ENCODE measurements around the gene MDP1.

The MDP1 gene

DNA sequence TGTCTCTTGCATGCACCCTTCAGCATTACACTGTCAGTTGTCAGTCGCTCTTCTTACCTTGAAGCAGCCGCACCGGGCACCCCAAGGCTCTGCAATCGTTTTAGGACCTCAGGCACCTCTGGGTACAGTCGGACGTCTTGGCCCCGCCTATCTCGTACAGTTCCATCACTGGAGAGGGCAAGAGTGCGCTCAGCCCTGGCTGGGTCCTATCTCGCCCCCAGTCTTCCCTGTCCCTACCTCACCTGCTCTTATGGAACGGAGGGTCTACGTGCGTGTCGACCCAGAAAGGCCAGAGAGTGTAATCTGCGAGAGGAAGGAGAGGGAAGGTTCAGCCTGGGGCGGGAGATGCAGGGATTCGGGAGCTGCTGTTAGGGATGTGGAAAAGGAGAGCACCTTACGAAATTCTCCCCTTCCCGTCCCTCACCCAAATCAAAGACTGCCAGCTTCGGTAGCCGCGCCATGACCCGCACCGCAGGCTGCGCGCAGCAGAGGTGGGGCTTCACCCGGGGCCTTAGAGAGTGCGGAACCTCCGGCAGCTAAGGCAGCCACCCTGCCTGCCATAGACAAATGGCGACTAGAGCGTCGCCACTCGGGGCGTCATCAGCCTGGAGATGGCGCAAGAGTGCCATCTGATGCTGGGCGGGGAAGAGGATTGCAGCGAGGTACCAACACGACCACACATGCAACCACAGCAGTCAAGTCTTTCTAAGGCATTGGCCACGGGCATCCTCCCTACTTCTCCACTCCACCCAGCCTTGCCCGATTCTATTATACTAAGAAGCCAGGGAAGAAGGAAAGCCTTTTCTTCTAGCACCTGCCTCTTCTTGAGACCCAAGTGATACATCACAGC is at the start of gene MDP1:
Gene MDP1 (minus strand): TSS at position 572 of the 850 bp plus-strand sequence. CDS start 111 bp downstream, at position 461.
- DNase-seq = peak; percentile 79 to 85

DNA sequence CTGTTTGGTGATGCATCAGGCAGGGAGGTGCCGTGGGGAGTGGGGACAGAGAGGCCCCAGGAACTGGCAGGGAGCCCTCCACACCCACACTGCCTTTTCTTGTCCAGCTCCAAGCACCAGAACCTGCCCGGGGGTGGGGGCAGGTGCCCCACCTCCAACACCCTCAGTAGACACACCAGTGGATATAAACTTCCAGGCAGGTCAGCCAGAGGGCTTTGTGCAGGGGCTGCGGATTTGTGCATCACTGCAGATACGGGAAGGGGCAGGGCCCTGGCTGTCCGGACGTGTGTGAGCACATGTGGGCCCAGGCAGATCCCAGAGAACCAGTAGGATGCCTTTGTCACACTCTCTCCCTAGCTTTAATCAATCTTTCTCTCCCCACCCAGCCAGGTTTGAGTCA is 48.4 kb upstream of the MDP1 start:
- DNase-seq = no peak

DNA sequence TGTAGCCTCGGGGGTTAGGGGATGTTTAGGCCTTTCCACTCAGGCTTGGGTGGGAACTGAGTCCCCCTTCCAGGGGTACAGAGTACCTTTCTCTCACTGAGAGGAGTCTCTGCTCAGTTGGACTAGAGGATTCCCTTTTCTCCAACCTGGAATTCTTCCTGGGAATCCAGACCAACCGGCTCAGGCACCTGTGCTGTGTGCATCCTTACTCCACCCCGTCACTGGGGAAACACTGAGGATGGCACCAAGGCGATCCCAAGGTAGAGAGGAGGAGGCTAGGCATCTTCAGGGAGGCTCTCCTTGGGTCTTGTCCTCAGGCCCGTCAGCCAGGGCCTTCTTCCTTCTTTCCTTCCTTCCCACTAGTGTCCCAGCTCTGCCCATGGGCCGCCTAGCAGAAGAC is 48.0 kb upstream of the MDP1 start:
- no peak for DNase-seq

DNA sequence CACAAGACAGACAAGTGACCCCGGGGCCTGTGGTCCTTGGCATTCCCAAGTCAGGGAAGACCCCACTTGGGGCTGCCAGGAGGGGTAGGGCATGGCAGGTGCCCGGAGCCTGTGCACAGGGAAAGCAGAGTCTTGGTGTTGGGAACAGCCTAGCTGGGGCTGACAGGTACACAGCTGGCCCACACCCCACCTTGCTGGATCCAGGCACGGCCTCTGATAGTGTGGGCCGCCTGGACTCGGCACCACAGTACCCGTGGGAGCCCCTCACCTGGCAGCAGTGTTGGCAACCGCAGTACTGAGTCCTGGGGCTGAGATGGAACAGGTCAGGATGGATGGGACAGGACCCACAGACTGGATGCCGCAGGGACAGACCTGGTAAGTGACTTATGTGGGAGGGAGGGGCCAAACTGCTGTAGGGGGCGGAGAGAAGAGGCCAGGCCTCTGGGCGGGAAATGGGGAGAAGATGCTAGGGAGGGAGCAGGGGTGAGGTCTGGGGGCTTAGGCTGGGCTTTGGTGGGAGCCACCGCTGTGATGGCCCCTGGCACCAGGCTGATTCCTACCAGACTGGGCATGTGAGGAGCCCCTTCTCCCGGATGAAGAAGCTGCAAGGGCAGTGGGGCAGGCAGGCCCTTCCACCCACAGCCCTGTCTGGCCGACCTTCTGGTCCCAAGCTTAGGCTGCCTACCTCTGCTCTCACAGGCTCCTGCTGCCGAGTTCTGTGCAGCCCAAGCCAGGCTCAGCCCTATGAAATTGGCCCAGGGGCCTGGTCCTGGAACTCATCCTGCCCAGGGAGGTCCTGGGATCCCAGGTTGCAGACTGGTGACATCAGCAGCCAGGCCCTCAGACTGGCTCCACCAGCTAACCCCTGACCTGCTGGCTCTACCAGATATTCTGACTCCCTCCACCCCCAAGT is 47.2 kb upstream of the MDP1 start, which contains the start of gene TGM1:
Gene TGM1 (minus strand): TSS at position 357 of the 913 bp plus-strand sequence. CDS start 825 bp downstream, outside the sequence.
- no peak for DNase-seq

DNA sequence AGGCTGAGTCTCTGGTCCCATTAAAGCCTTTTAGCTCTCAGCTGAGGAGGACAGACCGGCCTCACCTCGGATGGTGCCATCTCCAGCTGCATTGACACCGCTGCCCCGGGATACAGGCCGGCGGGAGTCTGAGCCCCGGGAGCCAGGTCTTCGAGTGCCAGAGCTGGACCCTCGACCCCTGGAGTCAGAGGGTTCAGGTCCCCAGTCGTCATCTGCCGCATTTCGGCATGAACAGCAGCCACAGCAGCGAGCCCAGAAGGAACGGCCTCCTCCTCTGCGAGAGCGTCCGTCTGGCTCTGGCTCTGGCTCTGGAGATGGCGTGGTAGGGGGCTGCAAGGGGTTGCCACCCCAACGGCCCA is 46.1 kb upstream of the MDP1 start:
- DNase-seq = no peak

DNA sequence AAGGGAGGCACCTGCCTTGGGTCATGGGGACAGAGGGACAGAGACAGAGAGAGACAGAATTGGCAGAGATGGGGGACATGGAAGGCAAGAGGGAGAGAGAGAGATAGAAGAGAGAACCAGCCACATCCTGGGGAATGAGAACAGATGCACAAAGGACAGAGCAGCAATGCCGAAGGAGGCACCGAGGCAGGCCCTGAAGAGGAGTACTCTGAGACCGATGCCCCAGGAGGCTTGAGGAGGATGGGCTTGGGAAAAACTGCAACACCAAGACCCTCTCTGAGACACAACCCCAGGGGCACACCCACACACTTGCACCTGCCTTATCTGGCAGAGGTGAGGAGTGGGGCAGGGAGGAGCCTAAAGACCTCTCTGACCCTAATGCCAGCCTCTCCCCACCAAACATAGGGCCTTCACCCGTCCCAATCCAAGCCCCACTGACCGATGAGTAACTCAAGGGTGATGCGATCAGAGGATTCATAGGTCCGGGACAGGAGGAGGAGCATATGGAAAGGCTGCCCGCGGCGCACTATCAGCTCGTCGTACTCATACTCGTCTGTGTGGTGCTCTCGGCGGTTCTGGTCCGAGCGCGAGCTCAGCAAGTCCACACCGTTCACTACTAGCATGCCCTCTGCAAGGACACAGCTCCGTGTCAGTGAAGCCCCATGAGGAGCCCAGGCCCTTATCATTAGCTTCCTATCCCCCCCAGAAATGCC is 45.5 kb upstream of the MDP1 start:
- DNase-seq = no peak

DNA sequence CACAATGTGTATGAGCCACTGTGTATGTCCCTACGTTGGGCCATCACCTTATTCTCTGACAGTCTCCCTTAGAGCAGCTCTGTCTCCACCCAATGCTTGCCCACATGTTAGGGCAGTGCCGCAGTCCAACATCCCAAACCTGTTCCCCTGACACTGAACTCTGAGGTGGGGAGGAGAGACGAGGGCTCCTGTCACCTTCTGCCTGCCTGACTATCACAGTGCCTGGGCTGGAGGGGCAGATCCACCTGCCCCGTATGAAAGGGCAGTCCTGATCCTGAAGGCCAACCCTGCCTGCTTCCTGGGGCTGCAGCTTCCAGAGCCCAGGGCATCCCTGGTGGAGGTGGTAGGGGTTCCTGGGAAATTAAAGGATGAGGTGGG is 44.9 kb upstream of the MDP1 start:
- DNase-seq = no peak

DNA sequence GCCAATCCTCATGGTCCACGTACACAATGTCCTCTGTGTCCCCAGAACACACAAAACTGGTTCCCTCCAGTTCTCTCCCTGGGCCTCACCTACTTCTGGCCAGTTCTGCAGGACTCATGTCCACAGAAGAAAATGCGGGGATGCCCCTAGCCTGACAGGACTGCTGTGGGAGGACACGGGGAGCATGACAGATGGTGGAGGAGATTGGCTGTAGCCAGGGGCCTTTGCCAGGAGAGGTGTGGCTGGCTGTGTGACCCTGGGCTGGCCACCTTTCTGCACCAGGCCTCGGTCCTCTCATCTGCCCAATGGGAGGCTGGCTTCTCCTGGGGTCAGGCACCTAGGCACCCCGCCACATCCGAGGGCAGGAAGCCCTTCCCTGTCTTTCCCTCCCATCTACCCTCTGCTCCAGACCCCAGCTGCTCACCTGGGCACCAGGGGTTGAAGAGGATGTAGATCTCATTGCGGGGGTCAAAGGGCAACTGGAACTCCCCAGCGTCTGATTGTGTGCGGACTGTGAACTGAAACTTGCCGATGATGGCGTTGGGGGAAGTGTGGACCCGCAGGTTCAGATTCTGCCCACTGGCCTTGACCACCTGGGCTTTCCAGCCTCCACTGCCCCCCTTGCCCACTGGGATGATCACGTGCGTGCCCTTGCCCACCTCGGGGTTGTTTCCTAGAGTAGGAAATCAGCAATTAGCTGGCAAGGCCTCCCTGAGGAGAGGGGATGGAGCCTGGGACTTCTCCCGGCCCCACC is 44.3 kb upstream of the MDP1 start:
- no peak for DNase-seq

DNA sequence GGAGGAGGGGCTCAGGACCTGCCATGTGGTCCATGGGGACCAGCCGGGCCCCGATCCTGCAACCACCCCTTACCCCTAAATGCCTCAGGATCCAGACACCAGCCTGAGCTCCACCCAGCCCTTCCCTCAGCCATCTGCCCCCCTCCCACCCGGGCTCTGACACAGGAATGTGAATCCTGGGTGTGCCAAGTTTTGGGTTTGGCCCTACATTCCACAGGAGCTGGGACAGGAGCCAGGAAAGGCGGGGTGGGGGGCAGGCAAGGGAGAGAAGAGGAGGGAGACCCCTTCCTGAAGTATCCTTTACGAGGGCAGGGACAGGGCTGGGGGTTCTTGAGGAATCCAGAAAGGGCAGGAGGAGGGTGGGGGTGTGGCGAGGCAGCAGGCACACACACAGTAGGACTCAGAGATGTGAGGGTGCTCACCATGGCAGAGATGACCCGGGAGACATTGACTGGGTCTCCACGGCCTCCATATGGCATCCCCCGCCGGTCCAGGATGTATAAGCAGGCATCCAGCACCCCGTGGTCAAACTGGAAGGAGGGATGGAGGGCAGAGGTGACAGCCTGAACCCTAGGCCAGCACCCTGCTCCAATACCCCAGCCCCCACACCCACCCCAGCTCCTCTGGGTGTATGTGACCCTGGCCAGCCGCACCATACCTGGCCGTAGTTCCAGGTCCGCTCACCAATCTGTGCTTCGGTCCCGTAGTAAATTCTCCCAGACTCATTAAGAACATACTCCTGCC is 43.6 kb upstream of the MDP1 start:
- no peak for DNase-seq

DNA sequence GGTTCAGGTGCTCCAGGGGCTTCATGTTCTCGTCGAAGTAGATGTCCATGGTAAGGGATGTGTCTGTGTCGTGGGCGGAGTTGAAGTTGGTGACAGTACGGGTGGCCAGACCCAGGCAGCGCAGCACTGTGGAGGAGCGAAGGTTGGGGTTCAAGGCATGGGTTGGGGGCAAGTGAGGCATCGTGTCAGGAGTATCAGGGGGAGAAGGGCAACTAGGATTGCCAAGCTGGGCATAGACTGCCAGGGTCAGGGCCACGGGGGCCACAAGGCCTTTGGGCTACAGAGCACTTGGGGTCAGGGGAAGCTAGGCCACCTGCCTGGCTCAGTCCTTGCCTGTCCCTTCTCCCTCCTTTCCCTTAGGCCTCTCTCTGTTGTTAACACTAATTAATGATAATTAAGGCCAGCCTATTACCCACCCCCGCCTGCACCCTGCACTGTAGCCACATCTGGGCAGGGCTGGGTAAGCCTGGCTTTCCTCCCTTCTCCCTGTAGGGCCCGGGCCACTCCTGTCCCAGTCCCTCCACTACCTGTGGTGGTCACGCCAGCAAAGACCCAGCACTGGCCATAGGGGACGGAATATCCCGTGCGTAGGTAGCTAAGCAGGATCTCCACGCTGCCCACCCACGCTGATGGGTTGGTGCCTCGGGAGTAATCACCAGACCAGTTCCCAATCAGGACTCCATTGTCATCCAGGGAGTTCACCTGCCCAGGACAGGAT is 42.8 kb upstream of the MDP1 start:
- DNase-seq = no peak

DNA sequence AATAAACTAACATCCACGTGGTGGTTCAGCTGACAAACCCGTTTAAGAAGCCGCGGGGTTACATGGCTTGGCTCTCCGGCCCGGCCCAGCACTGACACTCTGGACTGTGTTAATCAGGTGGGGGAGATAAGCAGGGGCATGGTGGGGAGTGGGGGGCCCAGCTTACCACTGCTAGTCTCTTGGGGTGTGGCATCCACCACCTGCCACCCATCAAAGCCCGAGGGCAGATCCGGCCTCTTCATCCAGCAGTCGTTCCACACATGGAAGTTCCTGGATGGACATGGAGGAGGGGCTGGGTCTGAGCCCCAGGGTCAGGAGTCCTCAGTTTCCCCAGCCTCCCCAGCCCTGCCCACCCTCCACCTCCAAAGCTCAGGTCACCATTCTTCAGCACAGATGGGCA is 42.3 kb upstream of the MDP1 start:
- DNase-seq = no peak

DNA sequence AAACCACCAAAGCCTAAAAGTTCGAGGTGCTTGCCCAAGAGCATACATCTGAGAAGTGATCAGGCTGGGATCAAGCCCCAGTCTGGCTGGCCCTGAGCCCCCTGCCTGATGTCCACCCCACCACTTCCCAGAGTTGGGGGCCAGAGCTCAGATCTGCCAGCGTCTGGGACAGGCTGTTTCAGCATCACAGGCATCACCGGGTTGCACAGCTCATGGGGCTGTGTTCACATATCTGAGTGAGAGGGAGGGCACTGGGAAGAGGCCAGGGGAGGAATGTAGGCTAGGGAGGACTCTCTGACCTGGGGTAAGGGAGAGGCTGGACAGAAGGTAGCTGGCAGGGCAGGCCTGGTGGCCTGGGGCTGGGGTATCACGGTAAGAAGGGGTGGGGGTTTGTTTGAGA is 41.1 kb upstream of the MDP1 start:
- no peak for DNase-seq

DNA sequence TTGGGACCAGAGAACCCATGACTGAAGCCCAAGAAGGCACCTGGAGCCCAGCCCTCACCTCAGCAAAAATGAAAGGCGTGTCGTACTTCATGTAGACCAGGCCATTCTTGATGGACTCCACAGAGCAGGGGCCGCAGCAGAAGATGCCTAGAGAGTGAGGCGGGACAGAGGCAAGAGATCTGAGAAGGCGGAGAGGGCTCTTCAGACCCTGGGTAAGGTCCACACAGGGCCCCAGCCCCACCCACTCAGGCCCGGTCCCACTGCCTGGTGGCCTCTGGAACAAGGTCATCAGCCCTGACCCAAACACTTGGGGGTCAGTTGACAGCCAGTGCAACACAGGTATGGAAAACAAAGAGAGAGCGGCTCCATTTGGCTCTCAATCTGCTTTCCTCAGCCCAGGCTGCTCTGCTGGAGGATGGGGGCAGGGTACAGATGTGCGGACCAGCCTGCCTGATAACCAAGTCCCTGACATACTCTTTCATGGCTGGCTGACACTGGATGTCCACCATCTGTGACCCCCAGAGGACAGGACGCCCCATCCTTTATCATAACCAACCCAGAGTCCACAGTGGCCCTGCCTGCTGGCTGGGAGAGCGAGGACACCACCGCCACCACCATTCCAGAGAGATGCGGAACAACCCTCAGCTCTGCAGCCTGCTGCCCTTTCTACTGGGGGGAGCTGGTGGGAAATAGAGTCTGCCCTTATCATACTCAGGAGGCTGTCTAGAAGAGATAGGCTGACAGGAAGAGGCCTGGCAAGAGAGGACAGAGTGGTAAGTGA is 40.3 kb upstream of the MDP1 start:
- DNase-seq = no peak

DNA sequence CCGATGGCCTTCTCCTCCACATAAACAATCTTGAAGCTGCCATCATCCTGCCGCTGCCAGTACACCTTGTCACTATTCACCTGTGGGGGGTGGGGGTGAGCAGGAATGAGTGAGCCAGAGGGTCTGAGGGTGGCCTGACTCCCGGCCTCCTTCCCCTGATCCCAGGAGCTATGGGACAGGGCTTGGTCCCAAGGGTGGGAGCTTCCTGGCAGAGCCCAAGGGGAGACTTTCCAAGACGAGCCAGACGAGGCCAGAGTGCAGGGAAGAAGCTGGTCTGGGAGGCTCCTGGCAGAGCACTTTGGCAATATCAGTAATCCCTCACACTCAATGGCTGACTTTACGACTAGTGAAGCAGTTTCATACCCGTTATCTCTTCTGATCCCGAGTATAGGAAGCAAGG is 39.6 kb upstream of the MDP1 start:
- DNase-seq = no peak

DNA sequence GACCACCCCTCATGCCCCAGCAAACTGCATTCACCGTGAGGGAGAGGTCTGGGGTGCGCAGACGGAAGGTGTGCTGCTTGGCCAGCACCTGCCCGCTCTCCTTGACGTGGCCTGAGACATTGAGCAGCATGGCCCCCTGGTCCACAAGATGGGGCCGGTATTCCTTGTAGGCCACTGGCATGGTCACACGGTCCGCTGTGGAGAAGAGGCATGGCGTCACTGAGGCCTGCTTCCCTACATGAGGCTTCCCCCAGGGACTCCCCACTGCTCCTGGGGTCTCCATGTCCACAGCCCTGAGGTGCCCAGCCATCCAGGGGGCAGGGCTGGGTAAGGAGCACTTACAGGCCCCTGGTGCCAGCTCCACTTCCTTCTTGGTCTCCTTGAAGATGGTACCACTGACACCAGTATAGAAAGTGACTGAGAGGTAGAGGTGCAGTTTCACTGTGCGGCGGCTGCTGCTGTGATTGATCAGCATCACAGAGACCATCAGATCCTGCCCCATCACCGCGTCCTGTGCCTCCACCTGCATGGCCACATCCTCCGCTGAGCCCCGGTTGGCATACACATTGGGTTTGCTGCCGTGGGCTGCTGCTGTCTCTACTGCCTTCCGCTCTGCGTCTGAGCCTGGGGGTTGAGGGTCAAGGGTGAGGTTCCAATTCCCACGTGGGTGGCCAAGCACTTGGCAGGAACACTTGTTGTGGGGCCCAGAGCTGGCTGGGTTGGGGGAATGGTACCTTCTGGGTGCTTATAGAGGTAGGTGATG is 38.9 kb upstream of the MDP1 start:
- no peak for DNase-seq

DNA sequence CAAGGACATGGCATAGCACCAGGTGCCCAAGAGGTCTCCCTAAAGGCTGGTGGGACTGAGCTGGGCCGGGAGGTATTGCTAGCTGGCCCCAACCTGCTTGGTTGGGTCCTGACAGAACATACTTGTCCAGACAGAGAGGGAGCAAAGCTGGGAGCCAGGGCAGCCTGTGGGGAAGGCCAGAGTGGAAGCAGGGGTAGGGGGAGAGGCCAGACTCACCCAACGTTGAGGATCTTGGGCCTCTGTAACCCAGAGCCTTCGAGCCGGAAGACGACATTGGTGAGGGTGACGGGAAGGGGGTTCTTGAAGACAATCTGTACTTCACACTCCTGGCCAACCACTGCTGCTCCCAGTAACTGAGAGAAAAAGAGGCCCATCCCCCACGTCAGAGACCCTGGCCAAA is 38.1 kb upstream of the MDP1 start:
- no peak for DNase-seq

DNA sequence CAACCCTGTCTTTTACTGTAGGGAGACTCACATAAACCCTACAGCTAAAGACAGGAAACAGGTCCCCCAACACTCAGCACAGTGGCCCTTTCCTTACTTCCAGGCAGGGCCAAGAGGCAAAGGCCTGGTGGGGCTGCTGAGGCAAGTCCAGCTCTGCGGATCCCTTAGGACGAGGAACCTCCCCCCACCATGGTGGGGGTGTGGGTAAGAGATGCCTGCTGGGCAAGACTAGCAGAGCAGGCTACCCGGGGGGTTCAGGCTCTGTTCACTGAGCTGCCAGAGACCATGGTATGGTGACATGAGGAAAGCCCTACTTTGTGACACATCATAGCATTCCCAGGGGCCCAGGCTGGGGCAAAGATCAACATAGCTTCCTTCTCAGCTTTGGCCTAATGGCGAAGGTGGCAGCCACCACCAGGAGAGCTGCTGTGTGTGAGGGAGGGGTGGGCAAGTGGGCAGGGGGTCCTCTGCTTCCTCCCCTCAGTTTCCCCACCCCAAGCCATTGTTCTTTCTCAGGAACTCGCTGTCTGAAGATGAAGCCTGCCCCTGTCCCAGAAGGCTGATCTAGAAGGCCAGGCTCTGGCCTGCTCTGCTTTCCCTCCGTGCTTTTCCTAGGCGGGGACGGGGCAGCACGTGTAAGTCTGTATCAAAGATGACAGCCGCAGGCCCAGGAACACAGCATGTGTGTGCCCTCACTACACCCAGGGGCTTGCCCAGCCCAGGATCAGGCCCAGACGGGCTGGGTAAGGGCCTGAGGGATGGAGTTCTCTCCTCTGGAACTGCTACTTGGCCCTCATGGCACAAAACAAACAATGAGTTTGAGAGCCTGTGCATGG is 36.6 kb upstream of the MDP1 start:
- DNase-seq = no peak

DNA sequence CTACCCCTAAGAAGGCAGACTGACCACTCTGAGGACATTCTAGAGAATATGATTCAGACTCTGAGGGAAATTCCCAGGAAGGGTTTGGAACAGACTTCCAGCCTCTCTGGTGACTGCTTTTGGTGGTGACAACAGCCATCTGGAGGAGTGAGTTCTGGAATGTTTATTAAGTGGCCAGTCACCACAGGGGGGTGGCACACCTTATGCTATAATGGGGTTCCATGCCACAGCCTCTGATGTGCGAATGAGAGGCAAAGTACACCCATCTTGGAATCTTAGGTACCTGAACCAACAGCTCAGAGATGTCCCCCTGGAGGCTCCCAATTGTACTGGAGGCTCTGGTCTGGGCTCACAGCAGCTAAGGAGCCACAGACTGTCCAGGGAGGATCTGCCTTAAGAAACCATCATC is 36.0 kb upstream of the MDP1 start:
- DNase-seq = no peak

DNA sequence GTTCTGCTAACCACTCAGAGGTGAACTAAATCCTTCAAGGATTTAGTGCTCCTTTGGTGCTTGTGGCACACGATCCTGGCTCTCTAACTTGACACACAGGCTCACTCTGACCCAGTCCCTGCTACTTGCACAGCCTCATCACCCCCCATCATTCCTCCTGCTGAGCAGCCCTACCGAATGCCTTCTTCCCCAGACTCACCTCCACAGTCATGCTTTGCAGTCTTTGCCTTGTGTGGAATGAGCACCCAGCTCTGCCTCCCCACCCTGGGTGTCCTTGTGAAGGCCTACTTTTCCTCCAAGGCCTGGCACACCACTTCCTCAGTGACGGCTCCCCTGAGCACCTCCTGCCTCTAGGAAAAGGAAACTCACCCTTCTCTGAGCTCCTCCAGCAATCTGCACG is 34.5 kb upstream of the MDP1 start:
- DNase-seq = no peak

Measured in stimulated activated CD4-positive, alpha-beta T cell treated with anti-CD3 and anti-CD28 coated beads, Interleukin-4, amount 100 ng/mL, for 4 hours (primary cell).